Left colon (tissue), 2 donors: ENCODE data around the gene CR2. TPM values are rescaled to one million over a fixed set of nuclear protein-coding genes. Genes with fewer than 3 reads are reported as not detected.
A peak's percentile ranks its signal among the peaks of the same experiment; 100 is the strongest.
"Not testable (repeated sequence)": the region's sequence is repeated elsewhere in the genome, so short reads cannot be mapped to it uniquely, and the experiment has no call there.

Experiments
- ATAC-seq: fragments of 200-7000 bp; cut with Tn5 transposase; one replicate; pipeline ENCODE4 v1.9.1; 2020; ENCODE audit warnings: mild to moderate bottlenecking, moderate library complexity
- DNase-seq, 2 donors: peaks; one replicate each; pipeline ENCODE4 v3.0.0-alpha.2; 2020
- intact Hi-C, 2 donors: fragments of 100-400 bp; cut with DNase I in 1 of 2; cut with micrococcal nuclease in 1 of 2; formaldehyde crosslinking; loops; one replicate each; pipeline versions ENCODE4 v1.11.2 to v1.14.0; 2022; cut with DNase I, micrococcal nuclease
- total RNA-seq, 2 donors: library from RNA; stranded (reverse); fragmentation: NEBNext Ultra II Directional; extraction: Animal tissue kit (Norgen Biotek cat#: 25700); gene quantifications; one replicate each; pipeline ENCODE4 v1.2.1, GENCODE V29; 2021
- donor health status: DM: no; HTN: no; CAD: no.
- donor health status: DM: yes; HTN: yes; CAD: no.

Gene CR2
- total RNA-seq, 2 donors from 2014 or later = 0.15 to 0.53 TPM

DNA sequence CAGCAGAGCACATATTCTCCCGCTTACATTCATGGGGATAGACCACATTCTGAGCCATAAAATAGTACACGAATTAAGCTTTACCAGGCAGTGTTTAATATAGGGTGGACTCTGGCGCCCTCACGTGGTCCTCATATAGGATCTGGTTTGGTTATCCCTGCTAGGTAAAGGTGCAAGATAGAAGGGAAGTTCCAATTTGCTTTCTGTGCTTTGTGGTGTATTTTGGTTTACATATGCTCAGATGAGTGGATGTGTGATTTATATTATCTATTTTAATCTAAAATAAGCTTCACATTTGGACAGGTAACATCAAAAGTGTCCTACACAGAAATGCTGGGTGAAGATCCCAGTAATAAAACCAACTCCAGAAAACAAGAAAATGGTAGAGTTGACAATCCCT is 45.4 kb downstream of the CR2 start:
- intact Hi-C loops = no loop called here
- peak; percentile 94 for ATAC-seq
- peak; percentile 30 to 86 for DNase-seq

GRCh38 chr1:207500306-207500705 is 46.2 kb downstream of the CR2 start:
- ATAC-seq (no peak), DNase-seq (no peak)
- intact Hi-C loops = no loop called here

- intact Hi-C loops = no loop called here
- ATAC-seq (no peak), DNase-seq (no peak)
Observed at GRCh38 chr1:207501071-207501470, 46.9 kb downstream of the CR2 start.

GRCh38 chr1:207502726-207503125 is 48.6 kb downstream of the CR2 start:
- ATAC-seq (no peak), DNase-seq (no peak)
- intact Hi-C loops = no loop called here

DNA sequence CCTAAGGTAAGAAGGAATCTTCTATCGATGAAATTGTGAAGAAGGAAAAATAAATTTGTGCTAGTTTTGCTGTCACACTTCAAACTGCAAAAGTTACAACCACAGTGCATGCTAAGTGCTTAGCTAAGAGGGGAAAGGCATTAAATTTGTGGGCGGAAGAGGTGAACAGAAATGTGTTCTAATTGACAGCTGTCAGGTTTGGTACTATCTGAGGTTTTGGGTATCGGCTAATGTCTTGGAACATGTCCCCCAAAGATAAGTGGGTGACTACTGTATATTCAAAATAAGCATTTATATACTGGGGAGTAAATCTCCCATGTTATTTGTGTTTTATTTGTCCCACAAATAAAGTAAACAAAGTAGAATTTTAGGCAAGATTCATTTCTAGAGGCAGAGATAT is 49.8 kb downstream of the CR2 start:
- no peak for ATAC-seq
- no peak for DNase-seq

DNA sequence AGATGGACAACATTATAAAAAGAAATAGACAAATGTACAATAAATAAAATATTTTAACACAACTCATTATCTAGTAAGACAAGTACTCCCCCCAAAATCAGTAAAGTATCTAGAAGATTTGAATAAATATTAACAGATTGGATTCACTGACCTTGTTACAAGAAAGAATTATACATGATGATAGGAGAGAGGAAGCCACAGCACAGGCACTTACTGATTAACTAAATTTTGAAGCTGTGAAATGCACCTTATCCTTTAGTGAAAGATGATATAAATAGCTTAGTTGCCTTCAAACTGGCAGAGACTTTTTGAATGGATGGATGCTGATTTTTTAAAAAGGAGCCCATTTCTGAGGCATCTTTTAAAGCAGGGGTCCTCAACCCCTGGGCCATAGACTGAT is 50.3 kb downstream of the CR2 start:
- intact Hi-C loops = no loop called here
- no peak for DNase-seq
- ATAC-seq = no peak

More for the DNA sequence above, 49.8 kb downstream of the CR2 start:
- intact Hi-C loops = no loop called here

GRCh38 chr1:207510444-207510843 is 56.3 kb downstream of the CR2 start:
- DNase-seq (no peak), ATAC-seq (no peak)
- intact Hi-C loops = no loop called here

- no peak for ATAC-seq
- intact Hi-C loops = no loop called here
Observed at GRCh38 chr1:207514890-207515289, 60.8 kb downstream of the CR2 start.

GRCh38 chr1:207516729-207517128 is 62.6 kb downstream of the CR2 start:
- DNase-seq = no peak

More at GRCh38 chr1:207514890-207515289, 60.8 kb downstream of the CR2 start:
- no peak for DNase-seq

GRCh38 chr1:207518608-207519236 is 64.6 kb downstream of the CR2 start:
- intact Hi-C loops = no loop called here
- DNase-seq (no peak), ATAC-seq (no peak)

More at GRCh38 chr1:207516729-207517128, 62.6 kb downstream of the CR2 start:
- no peak for ATAC-seq
- intact Hi-C loops = no loop called here

- DNase-seq = no peak
- intact Hi-C loops = no loop called here
- no peak for ATAC-seq
Observed at GRCh38 chr1:207519505-207520399, 65.6 kb downstream of the CR2 start.

DNA sequence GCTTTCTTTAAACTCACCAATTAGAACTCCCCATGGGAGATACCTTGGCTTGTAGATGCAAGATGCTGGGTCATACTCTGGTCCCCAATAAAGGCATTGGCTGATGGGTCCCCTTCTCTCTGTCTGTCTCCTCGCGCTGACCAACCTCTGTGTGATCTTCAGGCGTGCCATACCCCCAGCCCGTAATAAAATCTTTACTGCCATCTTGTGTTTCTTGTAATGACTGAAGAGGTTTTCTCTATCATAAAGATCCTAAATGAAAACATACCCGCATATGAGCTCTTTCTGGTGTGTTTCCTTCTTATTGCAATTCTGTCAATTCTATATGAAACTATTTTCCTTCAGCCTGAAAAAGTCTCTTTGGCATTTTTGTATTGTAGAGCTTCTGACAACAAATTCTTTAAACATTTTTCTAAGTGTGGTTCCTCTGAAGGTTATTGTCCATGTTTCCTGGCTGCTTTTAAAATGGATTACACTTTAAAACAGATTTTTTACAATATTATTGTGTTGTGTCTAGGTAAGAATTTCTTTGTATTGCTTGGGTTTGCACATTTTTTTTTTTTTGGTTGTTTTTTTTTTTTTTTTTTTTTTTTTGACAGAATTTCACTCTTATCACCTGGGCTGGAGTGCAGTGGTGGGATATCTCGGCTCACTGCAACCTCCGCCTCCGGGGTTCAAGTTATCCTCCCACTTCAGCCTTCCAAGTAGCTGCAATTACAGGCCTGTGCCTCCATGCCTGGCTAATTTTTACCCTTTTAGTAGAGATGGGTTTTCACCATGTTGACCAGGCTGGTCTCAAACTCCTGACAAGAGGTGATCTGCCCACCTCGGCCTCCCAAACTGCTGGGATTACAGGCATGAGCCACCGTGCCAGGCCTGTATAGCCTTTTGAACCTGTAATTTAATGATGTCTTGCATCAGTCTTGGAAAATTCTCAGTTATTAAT is 66.5 kb downstream of the CR2 start:
- ATAC-seq, intact Hi-C loops, DNase-seq: not testable (repeated sequence)

DNA sequence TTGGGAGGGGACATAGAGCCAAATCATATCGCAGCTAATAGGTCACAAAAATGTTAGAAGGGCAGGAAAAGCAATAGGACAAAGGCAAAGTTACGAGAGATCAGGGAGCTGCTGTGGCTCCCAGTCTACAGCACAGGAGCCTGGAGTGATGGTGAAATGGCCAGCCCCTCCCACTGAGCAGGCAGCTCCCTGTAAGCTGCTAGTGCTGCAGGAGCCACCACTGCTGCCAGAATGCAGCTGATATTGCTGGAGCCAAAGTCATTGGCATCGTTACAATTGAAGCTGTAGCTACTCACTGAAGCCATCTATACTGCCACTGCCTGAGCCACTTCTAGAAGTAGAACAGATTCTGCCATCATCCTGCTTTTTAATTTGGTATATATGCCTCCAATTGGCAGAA is 71.1 kb downstream of the CR2 start:
- DNase-seq, ATAC-seq, intact Hi-C loops: not testable (repeated sequence)

GRCh38 chr1:207528401-207528800 is 74.3 kb downstream of the CR2 start:
- ATAC-seq, DNase-seq, intact Hi-C loops: not testable (repeated sequence)

DNA sequence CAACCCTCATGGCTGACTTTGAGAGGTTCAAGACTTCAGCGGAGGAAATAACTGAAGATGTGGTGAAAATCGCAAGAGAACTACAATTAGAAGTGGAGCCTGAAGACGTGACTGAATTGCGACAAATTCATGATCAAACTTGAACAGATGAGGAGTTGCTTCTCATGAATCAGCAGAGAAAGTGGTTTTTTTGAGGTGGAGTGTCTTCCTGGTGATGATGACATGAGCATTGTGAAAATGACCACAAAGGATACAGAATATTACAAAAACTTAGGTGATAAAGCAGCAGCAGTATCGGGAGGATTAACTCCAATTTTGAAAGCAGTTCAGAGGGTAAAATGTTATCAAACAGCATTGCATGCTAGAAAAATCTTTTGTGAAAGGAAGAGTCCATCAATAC is 82.1 kb downstream of the CR2 start:
- intact Hi-C loops, ATAC-seq, DNase-seq: not testable (repeated sequence)
